Immature natural killer cell (primary cell): ENCODE measurements around the gene CABP4. TPM values are rescaled to one million over a fixed set of nuclear protein-coding genes. Genes with fewer than 3 reads are reported as not detected.

Experiments used
- DNase-seq, 3 donors: peaks; one replicate each; pipeline ENCODE4 v3.0.0; 2022; ENCODE audit warnings: mixed read lengths in 1 of 3
- H3K27ac Mint-ChIP-seq, 6 donors: one replicate each; pipeline ENCODE4 v1.8.0; 2020; ENCODE audit warnings: mixed read lengths in 6 of 6, mild to moderate bottlenecking in 5 of 6, inconsistent platforms in 4 of 6, moderate library complexity in 3 of 6
- H3K27me3 Mint-ChIP-seq, 3 donors: one replicate each; pipeline ENCODE4 v1.8.0; 2020 to 2021; ENCODE audit warnings: low read depth in 3 of 3, mild to moderate bottlenecking in 3 of 3, mixed read lengths in 3 of 3, moderate library complexity in 3 of 3, inconsistent platforms in 1 of 3
- H3K36me3 Mint-ChIP-seq, 3 donors: one replicate each; pipeline ENCODE4 v1.8.0; 2020; ENCODE audit warnings: mixed read lengths in 3 of 3, inconsistent platforms in 2 of 3, mild to moderate bottlenecking in 2 of 3
- H3K4me1 Mint-ChIP-seq, 2 donors: one replicate each; pipeline ENCODE4 v1.8.0; 2020; ENCODE audit warnings: inconsistent platforms in 2 of 2, mild to moderate bottlenecking in 2 of 2, mixed read lengths in 2 of 2, moderate library complexity in 1 of 2
- H3K4me3 Mint-ChIP-seq, 5 donors: one replicate each; pipeline ENCODE4 v1.8.0; 2020; ENCODE audit warnings: mild to moderate bottlenecking in 5 of 5, mixed read lengths in 5 of 5, inconsistent platforms in 3 of 5, moderate library complexity in 3 of 5
- H3K9me3 Mint-ChIP-seq, 6 donors: one replicate each; pipeline ENCODE4 v1.8.0; 2020; ENCODE audit warnings: mild to moderate bottlenecking in 6 of 6, mixed read lengths in 6 of 6, inconsistent platforms in 4 of 6, moderate library complexity in 3 of 6
- polyA plus RNA-seq, 3 donors: library from polyadenylated mRNA; unstranded; fragments of 300-500 nt; fragmentation: Illumina TruSeq; gene quantifications; one replicate each; pipeline ENCODE4 v1.2.3, GENCODE V29; 2021

The CABP4 gene
- polyA plus RNA-seq, result 1 to 10 TPM in 1 of 3 donors, not detected in 2; 1.6 TPM

DNA sequence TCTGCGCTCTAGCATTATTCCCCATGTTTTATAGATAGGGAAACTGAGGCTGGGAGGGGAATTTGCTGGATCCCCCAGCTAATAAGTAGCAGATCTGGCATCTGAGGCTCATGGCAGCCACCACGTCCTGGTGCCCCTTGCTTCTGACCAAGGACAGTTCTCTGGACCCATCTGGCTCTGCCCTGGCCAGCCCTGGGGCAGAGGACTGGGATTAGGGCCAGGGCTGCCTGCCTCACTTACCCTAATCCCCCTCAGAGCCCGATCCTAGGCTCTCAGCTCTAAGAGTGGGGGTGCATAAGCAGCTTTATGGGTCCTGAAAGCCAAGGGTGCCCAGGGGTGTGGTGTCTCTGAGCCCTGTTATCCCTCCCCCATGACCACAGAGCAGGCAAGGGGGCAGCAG is at the start of gene CABP4:
Gene CABP4 (plus strand): TSS at position 301 of the 400 bp plus-strand sequence. CDS start 70 bp downstream, at position 371.
- H3K4me1 Mint-ChIP-seq, result no peaks in the 10 kb centered on the region
- peaks cover 0 to 3% (median 0%) of the 10 kb centered on the region in 3 donors for H3K36me3 Mint-ChIP-seq
- no peak within 1 kb of the TSS for H3K27ac Mint-ChIP-seq
- DNase-seq, result no peak
- no peak within 1 kb of the TSS for H3K4me3 Mint-ChIP-seq
- no peaks in the 10 kb centered on the region for H3K9me3 Mint-ChIP-seq
- H3K27me3 Mint-ChIP-seq, result peaks cover 2 to 11% (median 8%) of the 10 kb centered on the region in 3 donors

DNA sequence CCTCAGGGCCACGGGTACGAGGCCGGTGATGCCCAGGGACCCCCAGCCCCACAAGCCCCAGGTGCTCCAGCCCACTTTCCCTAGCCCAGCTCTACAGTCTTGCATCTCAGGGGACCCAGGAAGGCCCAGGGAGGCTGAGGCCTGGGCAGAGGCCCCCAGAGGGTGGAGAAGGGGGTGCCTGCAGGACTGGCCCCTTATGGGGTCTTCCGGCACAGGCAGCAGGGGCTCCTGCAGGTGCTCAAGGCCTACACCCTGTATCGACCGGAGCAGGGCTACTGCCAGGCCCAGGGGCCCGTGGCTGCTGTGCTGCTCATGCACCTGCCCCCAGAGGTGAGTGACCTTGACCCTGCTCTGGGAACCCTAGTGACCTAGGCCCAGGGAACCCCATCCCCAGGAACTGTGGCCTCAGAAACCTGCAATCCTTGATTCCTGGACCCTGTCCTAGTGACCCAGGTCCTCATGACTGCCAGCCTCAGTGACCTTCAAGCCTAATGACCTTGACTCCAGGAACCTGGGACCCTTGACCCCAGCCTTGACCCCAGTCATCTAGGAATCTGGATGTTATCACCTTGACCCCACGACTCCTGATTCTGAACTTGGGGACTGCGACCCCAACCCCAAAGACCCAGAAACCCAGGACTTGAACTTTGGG is 49.3 kb upstream of the CABP4 start:
- Mint-ChIP-seq H3K27ac (peak overlapping the region; percentile 91 to 98 (median 96)), H3K27me3 (peaks cover 3 to 14% (median 9%) of the 10 kb centered on the region in 3 donors), H3K9me3 (no peaks in the 10 kb centered on the region), H3K36me3 (peaks cover 4 to 17% (median 5%) of the 10 kb centered on the region in 3 donors), H3K4me3 (peak overlapping the region; percentile 95 to 99 (median 98)), H3K4me1 (peaks cover 62 to 79% of the 10 kb centered on the region in 2 donors)
- DNase-seq, result no peak

DNA sequence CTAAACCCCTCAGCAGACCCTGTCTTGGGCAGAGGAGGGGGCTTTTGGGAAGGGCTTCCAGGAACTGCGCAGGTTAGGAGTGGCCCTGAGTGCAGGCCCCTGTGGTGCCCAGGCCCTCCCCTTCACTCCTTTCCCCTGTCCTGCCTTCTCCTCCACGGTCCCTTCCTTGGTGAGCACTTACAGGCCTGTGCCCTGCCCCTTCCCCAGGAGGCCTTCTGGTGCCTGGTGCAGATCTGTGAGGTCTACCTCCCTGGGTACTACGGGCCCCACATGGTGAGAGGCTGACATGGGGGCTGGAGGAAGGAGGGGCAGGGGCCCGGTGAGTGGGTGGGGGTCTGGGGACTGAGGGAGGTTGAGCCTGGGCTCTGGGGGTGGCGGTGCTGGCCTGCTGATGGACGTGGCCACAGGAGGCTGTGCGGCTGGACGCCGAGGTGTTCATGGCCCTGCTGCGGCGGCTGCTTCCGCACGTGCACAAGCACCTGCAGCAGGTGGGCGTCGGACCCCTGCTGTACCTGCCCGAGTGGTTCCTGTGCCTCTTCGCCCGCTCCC is 48.7 kb upstream of the CABP4 start:
- DNase-seq, result no peak
- peak overlapping the region; percentile 95 to 99 (median 98) for H3K4me3 Mint-ChIP-seq

DNA sequence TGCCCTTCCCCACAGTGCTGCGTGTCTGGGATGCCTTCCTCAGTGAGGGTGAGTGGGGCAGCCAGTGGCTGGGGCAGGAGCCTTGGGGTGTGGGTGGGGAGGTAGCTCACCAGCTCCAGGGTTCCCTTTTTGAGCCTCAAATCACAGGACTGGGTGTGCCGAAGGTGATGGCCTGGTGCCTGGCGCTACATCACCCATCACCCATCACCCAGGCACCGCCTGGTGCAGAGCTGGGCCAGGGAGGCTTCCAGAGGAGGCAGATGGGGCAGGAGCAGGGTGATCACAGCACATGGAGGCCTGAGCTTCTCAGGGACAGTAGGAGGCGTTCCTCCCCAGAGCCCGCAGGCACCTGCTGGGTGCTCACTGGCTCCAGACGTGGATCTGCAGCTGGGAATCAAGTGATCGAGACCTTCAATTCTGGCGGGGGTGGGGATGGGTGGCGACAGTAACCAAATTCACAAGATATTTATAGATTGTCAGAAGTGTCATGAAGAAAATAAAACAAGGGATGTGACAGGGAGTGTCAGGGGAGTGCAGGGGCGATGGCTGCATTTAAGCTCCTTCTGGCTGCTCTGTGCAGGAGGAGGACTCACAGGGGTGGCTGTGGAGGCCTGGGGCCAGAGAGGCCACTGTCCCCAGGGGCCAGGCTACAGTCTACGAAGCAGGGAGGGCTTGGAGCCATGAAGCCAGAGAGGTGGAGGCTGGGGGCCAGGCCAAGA is 48.0 kb upstream of the CABP4 start:
- H3K4me3 Mint-ChIP-seq, result peak overlapping the region; percentile 85 to 99 (median 96)
- H3K36me3 Mint-ChIP-seq, result peaks cover 4 to 17% (median 5%) of the 10 kb centered on the region in 3 donors
- peaks cover 2 to 12% (median 9%) of the 10 kb centered on the region in 3 donors for H3K27me3 Mint-ChIP-seq
- peaks cover 72 to 87% of the 10 kb centered on the region in 2 donors for H3K4me1 Mint-ChIP-seq
- H3K27ac Mint-ChIP-seq, result peak overlapping the region; percentile 90 to 98 (median 96)
- H3K9me3 Mint-ChIP-seq, result no peaks in the 10 kb centered on the region
- DNase-seq, result no peak

More for the DNA sequence above, 48.7 kb upstream of the CABP4 start:
- H3K27ac Mint-ChIP-seq, result peak overlapping the region; percentile 92 to 98 (median 96)
- no peaks in the 10 kb centered on the region for H3K9me3 Mint-ChIP-seq
- H3K4me1 Mint-ChIP-seq, result peaks cover 65 to 83% of the 10 kb centered on the region in 2 donors
- H3K36me3 Mint-ChIP-seq, result peaks cover 4 to 17% (median 5%) of the 10 kb centered on the region in 3 donors
- peaks cover 2 to 14% (median 9%) of the 10 kb centered on the region in 3 donors for H3K27me3 Mint-ChIP-seq

DNA sequence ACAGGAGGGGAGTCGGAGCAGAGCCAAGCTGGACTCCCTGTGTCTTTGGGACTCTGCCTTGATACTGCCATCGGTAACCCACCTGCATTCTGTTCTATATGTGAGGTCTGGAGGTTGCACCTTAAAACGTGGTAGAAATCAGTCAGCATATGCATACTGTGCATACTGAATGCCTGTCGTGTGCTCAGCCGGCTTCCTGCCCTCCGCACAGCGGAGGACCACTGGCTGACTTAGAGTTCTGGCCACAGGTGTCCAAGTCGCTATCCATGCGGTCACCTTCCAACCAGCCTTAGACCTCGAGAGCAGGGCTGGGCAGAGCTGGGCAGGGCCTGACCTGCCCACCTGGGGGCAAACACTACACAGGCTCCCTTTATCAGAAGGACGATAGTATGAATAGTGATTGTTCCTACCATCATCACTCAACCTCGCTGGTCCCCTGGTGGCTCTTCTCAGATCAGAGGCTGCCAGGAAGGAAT is 47.4 kb upstream of the CABP4 start:
- H3K36me3 Mint-ChIP-seq, result peaks cover 4 to 17% (median 5%) of the 10 kb centered on the region in 3 donors
- no peak for DNase-seq
- H3K9me3 Mint-ChIP-seq, result no peaks in the 10 kb centered on the region
- peak overlapping the region; percentile 90 to 98 (median 96) for H3K27ac Mint-ChIP-seq
- H3K27me3 Mint-ChIP-seq, result peaks cover 2 to 12% (median 9%) of the 10 kb centered on the region in 3 donors
- H3K4me1 Mint-ChIP-seq, result peaks cover 78 to 89% of the 10 kb centered on the region in 2 donors
- peak overlapping the region; percentile 85 to 99 (median 96) for H3K4me3 Mint-ChIP-seq

DNA sequence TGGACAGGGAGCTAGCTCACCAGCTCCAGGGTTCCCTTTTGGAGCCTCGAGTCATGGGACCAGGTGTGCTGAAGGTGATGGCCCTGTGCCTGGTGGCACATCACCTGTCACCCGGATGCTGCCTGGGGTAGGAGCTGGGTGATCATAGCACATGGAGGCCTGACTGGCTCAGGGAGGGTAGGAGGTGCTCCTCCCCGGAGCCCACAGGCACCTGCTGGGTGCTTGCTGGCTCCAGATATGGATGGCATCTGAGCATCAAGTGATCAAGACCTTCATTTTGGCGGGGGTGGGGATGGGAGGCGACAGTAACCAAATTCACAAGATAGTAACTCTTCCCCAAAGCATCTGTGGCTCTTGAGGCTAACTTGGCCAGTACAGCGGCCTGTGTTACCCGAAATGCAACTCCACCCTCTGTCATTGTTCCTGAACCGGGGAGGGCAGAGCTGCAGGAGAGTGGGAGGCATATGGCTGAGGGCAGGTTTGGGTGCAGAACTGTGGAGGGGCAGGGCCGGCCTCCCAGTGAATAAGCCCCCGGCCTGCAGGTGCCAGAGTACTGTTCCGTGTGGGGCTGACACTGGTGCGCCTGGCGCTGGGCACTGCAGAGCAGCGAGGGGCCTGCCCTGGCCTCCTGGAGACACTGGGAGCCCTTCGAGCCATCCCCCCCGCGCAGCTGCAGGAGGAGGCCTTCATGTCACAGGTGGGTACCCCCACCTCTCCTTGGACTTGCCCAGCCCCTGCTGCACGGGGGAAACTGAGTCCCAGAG is 46.5 kb upstream of the CABP4 start:
- Mint-ChIP-seq H3K9me3 (no peaks in the 10 kb centered on the region), H3K4me1 (peaks cover 83 to 91% of the 10 kb centered on the region in 2 donors), H3K27ac (peak overlapping the region; percentile 90 to 98 (median 96)), H3K36me3 (peaks cover 4 to 17% (median 5%) of the 10 kb centered on the region in 3 donors), H3K4me3 (peak overlapping the region; percentile 85 to 99 (median 96)), H3K27me3 (peaks cover 2 to 17% (median 6%) of the 10 kb centered on the region in 3 donors)
- peak in 1 of 3 donors; percentile 33 for DNase-seq

DNA sequence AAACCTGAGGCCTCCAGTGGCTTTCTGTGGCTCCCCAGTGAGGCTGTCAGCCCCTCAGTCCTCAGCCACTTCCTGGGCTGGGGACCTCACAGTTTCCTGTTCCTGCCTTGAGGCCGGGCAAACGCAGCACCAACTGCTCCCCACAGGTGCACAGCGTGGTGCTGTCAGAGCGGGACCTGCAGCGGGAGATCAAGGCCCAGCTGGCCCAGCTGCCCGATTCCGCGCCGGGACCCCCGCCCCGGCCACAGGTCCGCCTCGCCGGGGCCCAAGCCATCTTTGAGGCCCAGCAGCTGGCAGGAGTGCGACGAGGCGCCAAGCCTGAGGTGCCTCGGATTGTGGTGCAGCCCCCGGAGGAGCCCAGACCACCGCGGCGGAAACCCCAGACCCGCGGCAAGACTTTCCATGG is 45.9 kb upstream of the CABP4 start:
- H3K4me3 Mint-ChIP-seq, result peak overlapping the region; percentile 89 to 99 (median 96)
- H3K9me3 Mint-ChIP-seq, result no peaks in the 10 kb centered on the region
- peaks cover 4 to 17% (median 5%) of the 10 kb centered on the region in 3 donors for H3K36me3 Mint-ChIP-seq
- H3K27me3 Mint-ChIP-seq, result peaks cover 2 to 16% (median 5%) of the 10 kb centered on the region in 3 donors
- H3K27ac Mint-ChIP-seq, result peak overlapping the region; percentile 90 to 98 (median 96)
- peak; percentile 84 to 86 (median 86) for DNase-seq
- H3K4me1 Mint-ChIP-seq, result peaks cover 87 to 94% of the 10 kb centered on the region in 2 donors

DNA sequence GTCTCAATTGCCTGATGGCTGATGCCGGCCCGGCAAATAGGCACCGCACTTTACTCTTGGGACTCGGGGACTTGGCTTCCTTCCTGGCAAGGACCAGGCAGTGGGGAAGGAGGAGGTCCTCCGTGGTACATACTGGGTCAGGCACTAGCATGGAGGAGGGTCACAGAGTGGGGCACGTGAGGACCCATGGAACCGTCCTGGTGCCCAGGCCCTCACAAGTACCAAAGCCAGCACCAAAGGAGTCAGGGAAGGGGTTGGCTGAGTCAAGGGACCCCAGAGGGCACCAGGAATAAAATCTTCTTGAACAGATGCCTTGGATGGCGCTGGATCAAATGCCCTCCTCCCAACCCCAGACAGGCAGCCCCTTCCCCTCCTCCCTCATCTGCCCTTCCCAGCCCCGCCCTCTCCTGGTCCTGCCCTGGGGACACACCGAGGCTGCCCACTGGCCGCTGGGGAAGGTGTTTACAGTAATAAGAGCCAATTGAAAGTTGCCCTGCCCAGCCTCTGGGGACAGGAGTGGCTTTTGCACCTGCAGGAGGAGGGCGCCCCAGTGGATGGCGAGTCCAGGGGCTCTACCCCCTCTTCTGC is 45.3 kb upstream of the CABP4 start:
- peaks cover 2 to 13% (median 2%) of the 10 kb centered on the region in 3 donors for H3K27me3 Mint-ChIP-seq
- no peak for DNase-seq
- H3K9me3 Mint-ChIP-seq, result no peaks in the 10 kb centered on the region
- H3K4me1 Mint-ChIP-seq, result peaks cover 85 to 92% of the 10 kb centered on the region in 2 donors
- H3K36me3 Mint-ChIP-seq, result peaks cover 0 to 11% (median 5%) of the 10 kb centered on the region in 3 donors
- H3K27ac Mint-ChIP-seq, result peak overlapping the region; percentile 90 to 98 (median 95)
- peak overlapping the region; percentile 86 to 95 (median 89) for H3K4me3 Mint-ChIP-seq

DNA sequence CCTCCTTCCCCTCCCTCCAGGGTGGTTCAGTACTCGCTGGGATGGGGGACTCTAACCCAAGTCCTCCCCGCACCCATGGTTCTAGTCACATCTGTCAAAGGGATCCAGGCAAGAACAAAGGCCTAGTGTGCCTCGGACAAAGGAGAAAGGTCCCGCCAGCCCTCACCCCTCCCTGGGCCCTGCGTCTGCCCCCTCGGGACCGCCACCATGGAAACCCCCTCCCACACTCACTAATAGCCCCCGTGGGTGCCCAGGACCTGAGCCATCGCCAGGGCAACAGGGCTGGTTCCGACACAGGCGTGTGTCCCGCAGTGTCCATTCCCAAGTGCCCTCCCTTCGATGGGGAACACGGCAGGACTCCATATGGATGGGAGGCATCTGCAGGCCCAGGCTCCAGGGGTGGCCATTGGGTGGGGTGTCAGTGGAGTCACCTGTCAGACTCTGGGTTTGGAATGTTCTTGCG is 44.8 kb upstream of the CABP4 start:
- H3K27me3 Mint-ChIP-seq, result peaks cover 2 to 15% (median 3%) of the 10 kb centered on the region in 3 donors
- no peak for DNase-seq
- peaks cover 0 to 11% (median 5%) of the 10 kb centered on the region in 3 donors for H3K36me3 Mint-ChIP-seq
- peak overlapping the region; percentile 79 to 98 (median 95) for H3K27ac Mint-ChIP-seq
- H3K9me3 Mint-ChIP-seq, result no peaks in the 10 kb centered on the region
- H3K4me1 Mint-ChIP-seq, result peaks cover 88 to 90% of the 10 kb centered on the region in 2 donors
- peak overlapping the region; percentile 86 to 95 (median 89) for H3K4me3 Mint-ChIP-seq

DNA sequence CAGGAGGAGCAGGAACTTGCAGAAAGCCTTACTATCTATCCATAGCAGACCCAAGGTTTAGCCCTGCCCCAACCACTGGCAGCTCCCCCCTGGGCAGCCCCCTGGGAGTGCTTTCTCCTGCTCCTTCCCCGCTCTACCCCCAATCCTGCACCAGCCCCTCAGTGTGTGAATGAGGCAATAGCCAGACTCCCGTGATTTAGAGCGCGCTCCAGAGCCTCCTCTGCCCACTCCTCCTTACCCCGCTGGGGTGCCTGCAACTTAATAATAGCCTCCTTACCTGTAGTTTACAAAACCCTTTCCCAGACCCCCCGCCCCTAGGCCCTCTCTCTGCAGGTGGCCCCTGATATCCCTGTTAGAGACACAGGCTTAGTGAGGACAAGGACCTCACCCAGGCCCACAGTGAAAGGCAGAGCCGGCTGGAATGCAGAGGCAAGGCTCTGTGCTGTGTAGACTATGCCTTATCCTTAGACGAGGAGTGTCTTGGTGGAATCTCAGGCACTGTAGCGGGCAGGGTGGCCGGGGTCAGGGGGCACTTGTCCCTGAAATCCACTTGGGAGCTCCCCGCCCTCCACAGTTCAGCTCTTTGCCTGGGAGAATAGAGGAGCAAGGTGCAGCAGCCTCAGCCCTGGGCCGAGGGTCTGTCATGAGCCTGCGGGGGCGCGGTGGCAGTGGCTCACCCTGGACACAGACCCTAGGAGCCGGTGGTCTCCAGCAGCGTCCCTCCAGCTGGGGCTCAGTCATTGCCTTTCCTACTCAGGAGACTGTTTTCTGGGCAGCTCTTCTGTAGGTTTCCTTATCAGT is 44.0 kb upstream of the CABP4 start:
- Mint-ChIP-seq H3K27ac (peak overlapping the region; percentile 77 to 97 (median 88)), H3K4me3 (peak overlapping the region in 4 of 5 donors; percentile 2 to 89 (median 29)), H3K9me3 (no peaks in the 10 kb centered on the region), H3K36me3 (peaks cover 0 to 8% (median 5%) of the 10 kb centered on the region in 3 donors), H3K4me1 (peaks cover 87 to 88% of the 10 kb centered on the region in 2 donors), H3K27me3 (peaks cover 2 to 15% (median 3%) of the 10 kb centered on the region in 3 donors)
- no peak for DNase-seq

DNA sequence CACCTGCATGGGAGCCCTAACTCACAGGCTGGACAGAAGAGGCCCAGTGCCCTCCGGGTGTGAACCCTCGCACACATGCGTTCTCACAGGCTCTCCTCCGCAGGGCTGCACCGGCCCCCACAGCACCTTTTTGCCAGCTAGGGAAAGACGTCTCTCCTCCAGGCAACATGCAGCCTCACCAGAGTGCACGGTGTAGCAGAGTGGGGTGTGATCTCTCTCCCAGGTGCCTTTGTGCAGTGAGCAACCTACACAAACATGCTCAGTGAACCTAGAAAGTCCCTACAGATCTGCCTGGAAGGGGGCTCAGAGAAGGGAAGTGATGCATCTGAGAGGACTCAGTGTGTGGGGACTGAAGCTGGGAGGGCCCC is 43.4 kb upstream of the CABP4 start:
- Mint-ChIP-seq H3K27me3 (peaks cover 2 to 15% (median 3%) of the 10 kb centered on the region in 3 donors), H3K4me1 (peaks cover 87 to 88% of the 10 kb centered on the region in 2 donors), H3K9me3 (no peaks in the 10 kb centered on the region), H3K4me3 (peak overlapping the region in 3 of 5 donors; percentile 10 to 55 (median 50)), H3K36me3 (peaks cover 0 to 6% (median 5%) of the 10 kb centered on the region in 3 donors), H3K27ac (peak overlapping the region in 3 of 6 donors; percentile 29 to 67 (median 46))
- no peak for DNase-seq
